Colonic mucosa (tissue), 4 donors: ENCODE data around the gene GDF11. TPM values are rescaled to one million over a fixed set of nuclear protein-coding genes. Genes with fewer than 3 reads are reported as not detected.

Experiments
- DNase-seq: peaks from one replicate; pipeline ENCODE4 v3.0.0-alpha.2; 2020
- H3K27ac ChIP-seq: fragments of 200-600 bp; one replicate; pipeline ENCODE4 v1.8.0; 2021
- H3K27me3 ChIP-seq: fragments of 200-600 bp; one replicate; pipeline ENCODE4 v1.8.0; 2021
- H3K36me3 ChIP-seq: fragments of 200-600 bp; one replicate; pipeline ENCODE4 v1.8.0; 2021
- H3K4me1 ChIP-seq: fragments of 200-600 bp; one replicate; pipeline ENCODE4 v1.8.0; 2021; ENCODE audit warnings: mild to moderate bottlenecking
- H3K4me3 ChIP-seq: fragments of 200-600 bp; one replicate; pipeline ENCODE4 v1.8.0; 2021
- H3K9ac ChIP-seq, 2 donors: one replicate each; pipeline ENCODE4 v1.7.0; 2013; ENCODE audit warnings: control low read depth in 2 of 2, low read depth in 2 of 2, low read length in 2 of 2
- H3K9me3 ChIP-seq: fragments of 200-600 bp; one replicate; pipeline ENCODE4 v1.8.0; 2021
- CTCF ChIP-seq: fragments of 200-600 bp; IDR thresholded peaks from one replicate; pipeline ENCODE4 v1.8.0; 2022; ENCODE audit warnings: antibody characterized with exemption, mild to moderate bottlenecking
- intact Hi-C: fragments of 100-400 bp; cut with DNase I; formaldehyde crosslinking; loops from one replicate; pipeline ENCODE4 v1.14.1; 2022
- total RNA-seq, 2 donors: library from RNA; stranded (reverse); fragmentation: NEBNext Ultra II Directional in 1 of 2; extraction: Animal tissue kit (Norgen Biotek cat#: 25700) in 1 of 2; gene quantifications; one replicate each; pipeline ENCODE4 v1.2.1, GENCODE V29; 2021
- donor health status: healthy.
- donor health status: DM: no; HTN: no; CAD: no.
- donor health status: DM: no; HTN: no; CAD: no.

GDF11 gene
- total RNA-seq, 2 donors from 2014 or later, result 3.2 to 3.7 TPM

DNA sequence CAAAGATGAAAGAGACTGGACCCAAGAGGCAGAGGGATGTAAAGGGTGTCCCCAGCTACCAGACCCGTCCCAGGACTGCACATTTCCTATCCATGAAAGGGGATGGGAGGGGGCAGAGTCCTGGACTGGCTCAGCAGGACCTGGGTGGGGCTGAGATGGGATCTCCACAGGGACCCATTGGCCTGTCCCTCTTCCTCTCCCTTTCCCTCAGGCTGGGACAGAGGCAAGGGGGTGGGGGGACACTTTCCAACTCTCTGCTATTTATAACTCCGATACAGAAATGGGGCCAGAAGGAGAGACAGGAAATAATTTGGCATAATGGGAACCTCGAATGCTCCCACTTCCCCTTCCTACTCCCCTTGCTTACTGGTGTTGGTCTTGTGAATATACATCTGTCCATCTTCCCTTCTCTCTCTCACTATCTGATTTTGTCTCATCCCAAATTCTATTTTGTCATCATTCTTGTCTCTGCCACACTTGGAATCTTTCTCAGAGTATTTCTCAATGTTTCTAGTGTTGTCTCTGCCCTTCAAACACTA is 34.2 kb upstream of the GDF11 start:
- Histone ChIP-seq H3K27me3 (no peaks in the 10 kb centered on the region), H3K27ac (peak overlapping the region; percentile 13), H3K9me3 (no peaks in the 10 kb centered on the region), H3K4me1 (no peaks in the 10 kb centered on the region), H3K36me3 (no peaks in the 10 kb centered on the region), H3K9ac (no peak overlapping the region), H3K4me3 (peak overlapping the region; percentile 60)
- DNase-seq, result no peak
- TF ChIP-seq CTCF, result no peak
- intact Hi-C loops, result no loop called here

GRCh38 chr12:55711786-55712553 is 31.0 kb upstream of the GDF11 start:
- intact Hi-C loops, result no loop called here
- DNase-seq, result no peak

GRCh38 chr12:55712700-55713415 is 30.1 kb upstream of the GDF11 start:
- no peak for DNase-seq
- no peak overlapping the region for H3K27ac ChIP-seq
- H3K27me3 ChIP-seq, result no peaks in the 10 kb centered on the region
- no peak overlapping the region for H3K4me3 ChIP-seq
- peaks cover 17% of the 10 kb centered on the region for H3K4me1 ChIP-seq
- intact Hi-C loops, result no loop called here
- no peaks in the 10 kb centered on the region for H3K9me3 ChIP-seq
- no peaks in the 10 kb centered on the region for H3K36me3 ChIP-seq
- no peak overlapping the region for H3K9ac ChIP-seq
- no peak for TF ChIP-seq CTCF

More at GRCh38 chr12:55711786-55712553, 31.0 kb upstream of the GDF11 start:
- no peak for TF ChIP-seq CTCF
- Histone ChIP-seq H3K36me3 (no peaks in the 10 kb centered on the region), H3K4me3 (no peak overlapping the region), H3K27me3 (no peaks in the 10 kb centered on the region), H3K4me1 (peaks cover 8% of the 10 kb centered on the region), H3K9me3 (no peaks in the 10 kb centered on the region), H3K9ac (no peak overlapping the region), H3K27ac (peak overlapping the region; percentile 50)

- no peaks in the 10 kb centered on the region for H3K36me3 ChIP-seq
- no peaks in the 10 kb centered on the region for H3K9me3 ChIP-seq
- H3K27me3 ChIP-seq, result no peaks in the 10 kb centered on the region
- intact Hi-C loops, result no loop called here
- no peak for TF ChIP-seq CTCF
- peaks cover 26% of the 10 kb centered on the region for H3K4me1 ChIP-seq
- no peak overlapping the region for H3K4me3 ChIP-seq
- DNase-seq, result no peak
- H3K9ac ChIP-seq, result no peak overlapping the region
- H3K27ac ChIP-seq, result no peak overlapping the region
Observed at GRCh38 chr12:55713721-55714120, 29.2 kb upstream of the GDF11 start.

DNA sequence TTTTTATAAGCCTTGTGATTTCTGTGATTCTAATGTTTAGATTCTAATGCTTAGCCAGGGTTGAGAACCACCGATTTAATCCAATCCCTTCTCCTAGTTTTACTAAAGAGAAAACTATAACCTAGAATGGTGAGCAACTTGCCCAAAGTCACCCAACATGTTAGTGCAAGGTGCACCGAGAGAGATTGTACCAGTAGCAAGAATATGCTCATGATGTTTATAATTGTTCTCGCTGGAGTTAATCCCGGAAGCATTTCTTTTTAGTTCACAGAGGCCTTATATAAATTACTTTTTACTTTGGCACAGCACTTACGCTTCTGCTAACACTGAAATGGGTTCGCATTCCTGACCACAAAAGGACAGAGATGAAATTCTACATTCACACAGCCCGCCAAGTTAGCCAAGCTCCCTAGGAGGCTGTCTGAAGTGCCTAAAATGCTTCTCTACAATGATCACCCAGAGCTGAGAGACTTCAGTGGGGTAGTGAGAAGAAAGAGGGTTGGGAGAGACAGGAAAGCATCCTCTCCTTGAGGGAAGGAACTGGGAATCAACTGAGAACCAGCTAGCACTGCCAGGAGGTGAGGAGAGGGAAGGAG is 27.7 kb upstream of the GDF11 start:
- H3K4me3 ChIP-seq, result peak overlapping the region; percentile 93
- peak overlapping the region; percentile 99 for H3K27ac ChIP-seq
- no peaks in the 10 kb centered on the region for H3K9me3 ChIP-seq
- H3K4me1 ChIP-seq, result peaks cover 36% of the 10 kb centered on the region
- DNase-seq, result no peak
- no peaks in the 10 kb centered on the region for H3K27me3 ChIP-seq
- H3K36me3 ChIP-seq, result no peaks in the 10 kb centered on the region
- H3K9ac ChIP-seq, result peak overlapping the region; percentile 15 to 91
- no peak for TF ChIP-seq CTCF
- intact Hi-C loops, result no loop called here
